ENCODE measurements around the gene TEKTIP1.
A peak's percentile ranks its signal among the peaks of the same experiment; 100 is the strongest.
"Not testable (repeated sequence)": the region's sequence is repeated elsewhere in the genome, so short reads cannot be mapped to it uniquely, and the experiment has no call there.

The TEKTIP1 gene

GRCh38 chr19:3563709-3564524 lies 24.9 kb downstream of the TEKTIP1 start:
- DNase-seq (ENCODE audit: low read depth): no peak

GRCh38 chr19:3565139-3565538 lies 26.2 kb downstream of the TEKTIP1 start:
- no peak for TF ChIP-seq CTCF (IDR thresholded peaks at IDR 0.05; ENCODE audit: low read depth, low read length, missing control alignments)
- no peak overlapping the region for H3K4me3 ChIP-seq (ENCODE audit: low read depth, low read length)
- no peak for DNase-seq (ENCODE audit: low read depth)

More at GRCh38 chr19:3563709-3564524, 24.9 kb downstream of the TEKTIP1 start:
- no peak for TF ChIP-seq CTCF (IDR thresholded peaks at IDR 0.05; ENCODE audit: low read depth, low read length, missing control alignments)
- H3K4me3 ChIP-seq (ENCODE audit: low read depth, low read length): no peak overlapping the region

- H3K4me3 ChIP-seq (ENCODE audit: low read depth, low read length): not testable (repeated sequence)
These were observed 31.1 kb downstream of the TEKTIP1 start for GRCh38 chr19:3570042-3570441.

GRCh38 chr19:3570606-3571011 lies 31.6 kb downstream of the TEKTIP1 start:
- DNase-seq (ENCODE audit: low read depth): no peak
- H3K4me3 ChIP-seq (ENCODE audit: low read depth, low read length): no peak overlapping the region
- TF ChIP-seq CTCF (IDR thresholded peaks at IDR 0.05; ENCODE audit: low read depth, low read length, missing control alignments): no peak

More at GRCh38 chr19:3570042-3570441, 31.1 kb downstream of the TEKTIP1 start:
- DNase-seq (ENCODE audit: low read depth): not testable (repeated sequence)

GRCh38 chr19:3572132-3572854 lies 33.3 kb downstream of the TEKTIP1 start:
- peak overlapping the region; percentile 53 for H3K4me3 ChIP-seq (ENCODE audit: low read depth, low read length)
- DNase-seq (ENCODE audit: low read depth): peak; percentile 99
- no peak for TF ChIP-seq CTCF (IDR thresholded peaks at IDR 0.05; ENCODE audit: low read depth, low read length, missing control alignments)

GRCh38 chr19:3572855-3573161 lies 33.8 kb downstream of the TEKTIP1 start, which contains the start of gene HMG20B:
Gene HMG20B (plus strand): TSS chr19:3572944. CDS start chr19:3573310, 366 bp downstream.
- TF ChIP-seq CTCF (IDR thresholded peaks at IDR 0.05; ENCODE audit: low read depth, low read length, missing control alignments): no peak
- peak within 1 kb of the TSS; percentile 97 for H3K4me3 ChIP-seq (ENCODE audit: low read depth, low read length)

GRCh38 chr19:3573162-3573857 lies 34.3 kb downstream of the TEKTIP1 start:
- no peak for DNase-seq (ENCODE audit: low read depth)
- TF ChIP-seq CTCF (IDR thresholded peaks at IDR 0.05; ENCODE audit: low read depth, low read length, missing control alignments): no peak
- H3K4me3 ChIP-seq (ENCODE audit: low read depth, low read length): peak overlapping the region; percentile 97

More at GRCh38 chr19:3572855-3573161, 33.8 kb downstream of the TEKTIP1 start, which contains the start of gene HMG20B:
- no peak for DNase-seq (ENCODE audit: low read depth)

All from GM12864 (cell line).